GM19035 (cell line): ENCODE data around the gene PRPF19.
"Not testable (repeated sequence)": the region's sequence is repeated elsewhere in the genome, so short reads cannot be mapped to it uniquely, and the experiment has no call there.

Experiments used
- ATAC-seq: cut with Tn5 transposase; IDR thresholded peaks from one replicate; pipeline ENCODE4 v1.9.1; 2021; ENCODE audit not compliant: unreplicated experiment

PRPF19 gene

DNA sequence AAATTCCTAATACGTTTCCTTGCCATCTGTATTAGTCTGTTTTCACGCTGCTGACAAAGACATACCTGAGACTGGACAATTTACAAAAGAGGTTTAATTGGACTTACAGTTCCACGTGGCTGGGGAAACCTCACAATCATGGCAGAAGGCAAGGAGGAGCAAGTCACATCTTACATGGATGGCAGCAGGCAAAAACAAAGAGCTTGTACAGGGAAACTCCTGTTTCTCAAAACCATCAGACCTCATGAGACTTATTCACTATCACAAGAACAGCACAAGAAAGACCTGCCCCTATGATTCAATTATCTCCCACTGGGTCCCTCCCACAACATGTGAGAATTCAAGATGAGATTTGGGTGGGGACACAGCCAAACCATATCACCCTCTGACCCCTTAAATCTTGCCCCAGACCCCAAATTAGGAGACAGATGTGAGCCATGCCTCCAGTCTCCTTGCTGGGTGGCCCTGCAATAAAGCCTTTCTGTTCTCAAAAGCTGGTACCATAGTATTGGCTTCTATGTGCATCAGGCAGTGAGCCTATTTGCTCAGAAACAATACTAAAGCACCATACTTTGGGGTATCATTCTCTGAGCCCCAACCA, 3.4 kb upstream of the PRPF19 start:
- ATAC-seq = not testable (repeated sequence)

DNA sequence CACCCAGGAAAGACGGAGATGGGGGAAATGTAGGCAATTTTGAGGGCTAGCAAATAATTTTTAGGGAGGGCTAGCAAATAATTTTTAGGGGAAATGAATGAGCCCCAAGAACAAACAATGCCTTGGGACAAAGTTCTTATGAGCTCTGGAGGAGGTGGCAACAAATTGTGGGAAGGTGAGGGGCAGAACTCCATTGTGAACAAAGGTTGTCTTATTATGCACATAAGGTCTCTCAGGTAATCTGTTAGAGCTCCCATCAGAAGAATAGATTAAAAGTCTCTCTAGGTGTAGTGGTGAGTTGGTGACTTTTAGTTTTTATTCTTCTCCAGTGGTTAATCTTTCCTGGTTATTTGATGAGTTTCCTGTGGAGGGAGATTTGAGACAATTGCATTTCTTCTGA, 2.4 kb upstream of the PRPF19 start:
- no peak for ATAC-seq

DNA sequence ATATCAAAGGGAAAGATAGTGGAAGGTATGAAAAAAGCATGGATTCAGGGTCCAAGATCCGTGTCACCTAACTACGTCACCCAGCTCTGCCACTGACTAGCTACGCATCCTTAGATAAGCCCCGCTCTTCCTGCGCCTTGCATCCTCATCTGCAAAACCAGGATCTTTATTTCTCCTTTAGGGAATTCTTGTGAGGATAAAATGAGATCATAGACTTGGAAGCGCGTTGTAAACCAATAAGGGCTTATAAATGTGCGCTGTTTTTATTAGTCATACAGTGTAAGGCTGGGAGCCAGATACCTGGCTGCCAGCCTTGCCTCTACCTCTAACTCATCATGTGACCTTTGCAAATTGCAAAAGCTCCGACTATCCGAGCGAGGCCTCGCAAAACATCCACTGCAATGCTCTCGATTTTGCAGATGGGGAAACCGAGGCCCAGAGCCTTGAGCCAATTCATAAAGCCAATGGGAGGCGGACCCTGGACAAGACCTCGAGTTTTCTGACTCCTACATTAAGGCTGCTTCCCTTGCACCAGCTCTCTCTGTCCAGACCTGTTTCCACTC, 753 bp downstream of the PRPF19 start:
- no peak for ATAC-seq

DNA sequence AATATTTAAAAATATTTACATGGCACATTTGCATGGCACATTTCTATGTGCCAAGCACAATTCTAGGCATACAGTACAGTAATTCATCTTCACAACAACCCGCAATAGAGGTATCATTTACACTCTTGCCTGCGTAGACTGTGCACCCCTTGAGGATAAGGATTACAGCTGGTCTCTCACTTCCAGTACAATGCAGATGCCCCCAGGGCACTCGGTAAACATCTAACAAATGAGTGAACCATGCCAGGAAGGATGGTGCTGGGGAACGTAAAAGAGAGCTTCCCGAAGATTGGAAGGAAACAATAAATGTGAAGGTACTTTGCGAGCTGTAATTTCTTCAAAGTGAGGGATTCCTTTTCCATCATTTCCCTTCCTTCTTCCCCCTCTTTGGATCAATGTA, 1.3 kb downstream of the PRPF19 start:
- ATAC-seq = no peak

DNA sequence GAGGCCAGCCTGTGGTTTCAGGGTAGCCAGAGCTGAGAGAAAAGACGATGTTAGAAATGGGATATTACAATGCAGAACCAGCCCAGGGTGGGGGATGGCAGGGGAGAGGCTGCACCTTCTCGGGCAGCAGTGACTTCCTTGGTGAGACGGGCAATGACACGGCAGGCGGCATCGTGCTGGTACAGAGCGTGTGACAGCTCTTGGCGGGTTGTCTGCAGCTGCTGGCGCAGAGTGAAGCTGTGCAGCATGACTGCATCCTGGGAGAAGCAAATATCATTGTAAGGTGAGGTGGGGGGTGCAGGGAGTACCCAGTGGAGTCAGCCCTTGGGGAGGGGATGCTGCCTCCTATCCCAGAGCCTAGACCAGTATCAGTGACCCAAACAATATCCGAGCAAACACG, 3.8 kb downstream of the PRPF19 start:
- no peak for ATAC-seq

DNA sequence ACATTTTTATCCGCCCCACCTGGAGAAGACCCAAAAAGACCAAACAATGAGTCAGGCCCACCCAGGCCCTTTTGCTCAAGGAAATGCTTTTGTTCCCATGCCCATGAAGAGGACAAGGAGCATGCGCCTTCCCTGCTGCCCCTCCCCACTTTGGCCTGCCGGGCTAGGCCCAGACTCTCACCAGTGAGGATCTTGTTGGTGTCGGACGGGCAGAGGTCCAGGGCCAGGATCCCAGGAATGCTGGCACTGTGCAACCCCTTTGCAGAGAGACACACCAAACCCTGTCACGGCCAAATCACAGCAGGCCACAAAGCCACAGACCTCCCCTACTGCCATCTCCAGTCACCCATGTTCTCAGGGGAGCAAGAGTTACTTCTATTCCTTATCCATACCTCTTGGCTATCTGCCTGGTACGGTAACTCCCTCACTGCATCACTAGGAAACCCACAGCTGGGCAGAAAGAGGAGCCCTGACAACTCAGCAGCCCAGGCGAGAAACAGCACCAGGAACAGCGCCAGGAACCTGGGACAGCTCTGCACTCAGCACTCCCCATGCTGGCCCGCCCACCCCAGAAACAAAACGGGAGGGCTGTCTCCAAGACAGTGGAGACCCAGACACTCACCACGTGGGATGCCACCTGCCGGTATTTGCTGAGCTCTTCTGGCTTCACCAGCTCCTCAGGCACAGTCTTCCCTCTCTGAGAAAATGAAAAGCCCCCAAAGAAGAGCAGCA, 5.5 kb downstream of the PRPF19 start:
- ATAC-seq = no peak

DNA sequence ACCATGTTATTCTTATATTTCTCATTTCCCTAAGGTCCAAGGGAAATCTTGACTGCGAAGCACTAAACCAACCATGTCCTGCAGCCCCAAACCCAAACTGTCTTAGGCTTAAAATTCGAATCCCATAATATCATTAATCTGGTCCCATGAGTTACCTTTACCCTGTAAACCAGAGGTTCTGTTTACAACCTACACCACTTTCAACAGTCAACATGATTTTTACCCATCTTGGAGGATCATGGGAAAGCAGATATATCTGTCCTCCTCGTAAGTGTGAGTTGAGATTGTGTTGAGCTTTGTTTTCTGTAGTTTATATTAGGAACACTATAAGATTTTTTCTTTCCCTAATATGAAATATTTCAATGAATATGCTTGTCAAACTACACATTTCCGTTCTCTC, 6.4 kb downstream of the PRPF19 start:
- ATAC-seq = no peak

DNA sequence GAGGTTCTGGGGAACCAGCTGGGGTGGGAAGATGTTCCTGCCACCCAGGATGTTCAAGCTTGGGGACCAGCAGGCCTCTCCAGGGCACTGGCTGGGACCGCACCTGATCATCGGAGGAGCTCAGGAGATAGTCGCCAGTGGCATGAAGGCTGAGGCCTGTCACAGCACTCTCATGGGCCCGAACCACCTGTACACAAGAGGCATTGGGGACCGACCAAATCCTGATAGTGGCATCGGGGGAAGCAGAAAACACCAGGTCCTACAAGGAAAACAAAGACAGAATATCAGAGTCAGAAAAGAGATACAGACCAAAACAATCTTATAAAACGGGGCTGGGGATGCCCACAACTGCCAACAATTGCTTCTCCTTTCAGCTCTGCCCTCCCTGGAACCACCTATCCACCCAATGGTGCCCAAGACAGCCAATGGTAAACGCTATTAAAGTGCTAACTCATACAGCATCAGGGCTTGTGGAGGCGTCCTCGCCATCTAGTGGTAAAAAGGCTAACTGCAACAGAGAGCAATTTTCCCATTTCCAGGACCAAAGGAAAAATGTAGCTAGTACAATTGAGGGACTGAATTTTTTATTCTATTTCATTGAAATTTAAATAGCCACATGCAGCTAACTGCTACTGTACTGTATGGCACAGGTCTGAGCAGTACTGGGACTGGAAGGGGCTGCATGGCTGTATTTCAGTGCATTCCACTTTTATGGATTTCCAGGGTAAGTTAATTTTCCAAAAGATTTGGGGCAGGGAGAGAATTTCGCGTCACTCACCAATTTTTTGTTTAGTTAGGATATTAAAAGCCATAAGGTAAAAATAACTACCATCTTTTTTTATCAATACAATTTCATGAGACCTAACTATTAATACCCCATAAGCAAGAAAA, 7.1 kb downstream of the PRPF19 start:
- ATAC-seq = no peak

DNA sequence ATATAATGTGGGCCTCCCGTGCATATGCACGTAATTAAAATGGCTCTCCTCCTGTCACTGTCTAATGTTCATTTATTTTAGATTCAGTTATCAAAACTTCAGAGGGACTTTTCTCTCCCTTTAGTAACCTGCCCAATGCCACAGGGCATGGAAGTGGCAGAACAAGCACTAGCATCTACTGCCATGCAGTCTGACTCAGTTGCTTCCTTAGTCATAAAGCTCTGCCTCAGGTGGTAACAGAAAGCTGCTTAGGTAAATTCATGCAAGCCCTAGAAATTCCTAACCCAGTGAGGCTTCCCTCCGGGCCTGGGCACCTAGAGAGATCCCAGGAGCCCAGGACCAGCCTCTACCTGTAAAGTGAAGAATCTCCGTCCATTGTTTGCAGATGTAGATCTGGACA, 8.9 kb downstream of the PRPF19 start:
- ATAC-seq = no peak

DNA sequence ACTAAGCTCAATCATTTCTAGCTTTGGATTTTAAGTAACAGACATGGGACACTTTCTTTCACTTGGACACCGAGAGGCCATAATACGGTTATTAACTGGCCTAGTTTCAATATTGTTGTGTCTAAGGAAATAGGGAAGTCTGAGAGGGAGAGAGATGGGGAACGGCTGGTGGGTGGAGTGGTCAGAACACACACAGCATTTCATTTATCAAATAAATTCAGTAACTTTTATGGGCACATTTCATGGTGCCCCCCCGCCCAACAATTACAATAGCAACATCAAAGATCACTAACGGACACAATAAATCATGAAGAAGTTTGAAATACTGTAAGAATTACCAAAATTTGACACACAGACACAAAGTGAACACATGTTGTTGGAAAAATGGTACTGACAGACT, 10.7 kb downstream of the PRPF19 start:
- ATAC-seq = no peak

DNA sequence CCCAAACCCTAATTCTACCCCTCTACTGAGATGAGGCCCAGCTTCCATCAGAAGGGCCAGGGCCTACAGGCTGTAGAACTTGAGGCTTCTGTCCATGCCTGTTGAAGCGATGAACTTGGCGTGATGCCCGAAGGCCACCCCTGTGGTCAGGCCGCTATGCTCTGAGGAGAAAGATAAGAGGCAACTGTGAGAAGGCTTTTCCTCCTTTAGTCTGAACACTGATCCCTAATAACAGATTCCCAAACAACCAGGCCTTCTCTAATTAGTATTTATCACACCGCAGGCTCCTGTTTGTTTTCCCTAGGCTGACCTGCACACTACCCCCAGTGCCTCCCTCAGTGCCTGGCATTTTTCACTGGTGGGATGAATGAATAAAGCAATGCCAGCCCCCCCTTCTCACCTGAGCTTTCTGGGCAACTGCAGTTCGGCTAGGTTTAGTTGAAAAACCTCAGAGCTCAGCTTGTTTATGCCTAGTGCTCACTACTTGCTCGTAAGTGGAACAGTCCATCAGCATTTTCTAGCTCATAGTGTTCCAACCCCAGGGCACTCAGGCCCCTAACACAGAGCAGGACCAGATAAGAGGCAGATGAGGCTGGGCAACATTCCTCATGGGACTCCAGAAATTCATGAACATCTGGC, 15.2 kb downstream of the PRPF19 start:
- ATAC-seq = no peak

DNA sequence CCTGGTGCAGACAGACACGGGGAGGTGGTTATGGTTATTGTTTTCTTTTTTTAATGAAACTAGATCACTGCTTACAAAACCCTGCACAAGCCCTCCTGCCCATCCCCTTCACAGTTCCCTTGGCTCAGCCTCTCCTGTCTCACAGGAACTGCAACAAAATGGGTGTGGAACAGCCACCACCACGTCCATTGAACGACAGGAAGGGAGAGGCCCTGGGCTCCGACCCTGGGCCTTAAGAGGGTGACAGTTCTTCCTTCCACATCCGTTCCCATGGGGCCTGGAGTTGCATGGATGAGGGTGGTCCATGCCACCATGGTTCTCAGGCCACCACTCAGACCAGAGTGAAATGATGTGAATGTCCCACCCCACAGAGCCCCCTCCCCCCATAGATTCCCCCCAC, 15.7 kb downstream of the PRPF19 start:
- no peak for ATAC-seq

DNA sequence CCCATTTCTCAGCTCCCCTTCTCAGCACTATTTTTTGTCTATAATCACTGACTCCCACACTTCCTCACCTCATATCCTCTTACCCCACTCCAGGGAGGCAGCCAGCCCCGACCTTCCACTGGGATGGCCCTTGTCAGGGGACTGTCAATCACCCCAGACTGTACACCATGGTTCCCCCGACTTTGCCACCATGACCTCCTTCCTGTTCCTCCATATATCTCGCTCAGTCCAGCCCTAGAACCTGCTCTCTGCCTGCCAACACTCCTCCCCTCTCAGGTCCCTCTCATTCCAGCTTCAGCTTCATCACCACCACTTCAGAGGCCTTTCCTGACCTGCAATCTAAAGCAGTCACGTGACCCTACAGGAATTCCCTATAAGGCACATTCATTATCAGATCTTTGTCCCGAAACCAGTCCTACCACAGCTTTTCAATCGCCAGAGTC, 16.5 kb downstream of the PRPF19 start:
- ATAC-seq = no peak

DNA sequence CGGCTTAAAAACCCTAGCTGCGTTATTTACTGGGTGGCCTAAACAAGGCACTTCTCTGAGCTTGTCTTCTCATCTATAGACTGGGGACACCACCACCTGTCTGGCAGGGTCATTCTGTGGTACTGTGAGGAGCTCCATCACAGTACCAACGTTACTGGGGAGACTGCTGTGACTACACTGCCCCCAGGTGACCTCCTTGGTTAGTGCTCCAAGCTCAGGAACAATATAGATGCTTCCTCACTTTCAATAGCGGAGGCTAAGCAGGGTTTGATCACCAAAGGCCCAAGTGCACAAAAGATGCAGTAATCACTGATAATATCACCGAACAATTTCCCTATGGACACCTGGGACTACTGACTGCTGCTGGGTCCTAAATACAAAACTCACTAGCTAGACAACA, 18.8 kb downstream of the PRPF19 start:
- no peak for ATAC-seq

DNA sequence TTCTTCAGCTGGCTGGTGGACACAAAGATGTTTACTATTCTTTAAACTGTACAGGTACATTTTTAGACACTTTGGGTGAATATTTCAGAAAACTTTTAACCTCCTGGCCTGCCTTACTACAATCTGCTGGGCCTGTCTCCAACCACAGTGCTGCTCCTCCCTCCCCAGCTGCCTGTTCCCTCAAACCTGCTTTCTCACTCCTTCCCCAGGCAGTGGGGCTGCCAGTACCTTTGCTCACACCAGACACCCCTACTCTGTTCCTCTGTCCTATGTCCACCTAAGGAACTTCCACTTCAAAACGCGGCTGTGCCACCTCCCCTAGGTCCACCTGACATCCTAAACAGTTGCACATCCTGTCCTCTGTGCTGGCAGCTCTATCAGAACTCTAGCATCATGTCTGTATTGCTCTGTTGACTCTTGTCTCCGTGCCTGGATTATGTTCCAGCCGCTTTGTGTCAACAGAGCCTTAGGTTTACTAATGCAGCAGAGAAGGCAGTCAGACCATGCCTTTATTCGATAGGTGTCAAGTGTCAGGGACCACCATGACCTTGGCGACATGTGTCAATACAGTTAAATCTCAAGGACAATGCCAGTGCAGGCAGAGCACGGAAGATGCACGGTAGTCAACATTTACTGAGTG, 25.6 kb downstream of the PRPF19 start:
- ATAC-seq = no peak

DNA sequence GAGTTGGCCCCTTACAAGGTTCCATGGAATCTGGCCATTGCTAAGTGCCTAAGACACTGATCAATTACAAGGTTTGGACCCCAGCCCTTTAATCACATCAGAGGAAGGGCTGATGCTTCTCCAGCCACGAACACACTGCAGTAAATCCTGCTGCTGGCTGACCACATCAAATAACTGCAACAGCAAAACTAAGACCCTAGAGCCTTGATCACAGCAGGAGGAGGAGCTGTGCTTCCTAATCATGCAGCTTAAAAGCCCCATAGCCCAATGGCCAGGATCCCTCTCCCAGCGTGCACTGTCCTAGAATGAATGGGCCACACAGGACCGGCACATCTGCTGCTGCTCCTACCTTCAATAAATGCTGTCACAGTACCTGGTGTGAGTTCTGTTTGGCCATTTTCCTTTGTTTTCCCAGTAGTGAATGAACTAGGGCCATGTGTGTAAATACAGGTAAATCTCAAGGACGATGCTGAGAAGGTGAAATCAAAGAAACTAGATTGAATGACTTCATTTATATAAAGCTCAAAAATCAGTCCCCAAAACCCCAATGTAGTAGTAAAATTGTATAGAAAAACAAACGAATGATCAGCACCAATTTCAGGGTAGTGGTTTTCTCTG, 26.3 kb downstream of the PRPF19 start:
- no peak for ATAC-seq

DNA sequence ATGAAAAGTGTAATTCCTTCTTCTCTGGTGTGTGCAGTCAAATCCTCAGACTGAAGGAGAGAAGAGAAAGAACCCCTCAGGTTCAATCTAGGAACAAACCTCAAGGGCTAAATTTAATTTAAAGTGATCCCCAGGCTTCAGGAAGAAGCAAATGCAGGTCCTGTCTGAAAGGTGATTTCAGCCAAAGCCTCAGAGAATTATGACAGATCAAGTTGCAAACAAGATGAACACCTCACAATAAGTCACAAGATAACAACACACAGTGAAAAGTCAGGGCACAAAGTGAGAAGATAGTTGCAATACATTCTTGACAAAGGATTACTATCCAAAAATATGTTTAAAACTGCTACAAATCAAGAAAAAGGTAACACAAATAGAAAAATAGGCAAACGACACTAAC, 27.3 kb downstream of the PRPF19 start:
- no peak for ATAC-seq

DNA sequence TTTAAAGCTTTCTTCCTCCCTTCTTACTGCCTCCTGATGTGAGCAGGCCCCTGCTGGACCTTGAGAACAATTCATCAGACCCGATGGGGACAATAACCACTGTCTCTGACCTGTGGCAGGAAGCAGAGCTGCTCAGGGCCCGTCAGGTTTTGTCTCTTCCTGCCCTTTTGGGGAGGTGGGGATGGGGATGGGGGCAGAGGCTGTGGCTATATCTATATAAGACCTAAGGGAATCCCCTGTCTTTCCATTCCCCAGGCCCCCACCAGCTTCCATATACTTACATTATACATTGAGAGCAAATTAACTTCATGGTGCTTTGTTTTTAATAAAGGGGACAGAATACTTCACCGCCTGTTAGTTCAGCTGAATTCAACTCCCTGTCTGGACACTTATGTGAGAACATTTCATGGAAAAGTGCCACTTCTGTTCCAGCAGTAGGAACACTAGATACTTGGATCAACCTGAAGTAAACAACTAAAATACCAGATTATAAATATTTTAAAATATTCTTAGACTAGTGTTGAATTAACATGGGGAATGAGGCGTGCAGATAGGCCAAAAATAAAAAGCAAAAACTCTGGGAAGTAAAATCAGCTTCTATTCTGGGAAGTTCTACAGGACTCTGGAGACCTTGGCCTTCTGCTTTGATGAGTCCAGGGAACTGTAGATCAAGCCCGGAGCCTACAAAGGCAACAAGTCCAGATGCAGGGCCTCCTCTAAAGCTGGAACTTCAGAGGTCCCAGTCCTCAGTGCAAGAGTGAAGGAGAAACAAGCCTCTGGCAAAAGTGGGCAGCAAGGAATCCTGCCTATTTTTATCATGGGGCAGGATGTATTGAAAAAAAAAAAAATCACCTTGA, 27.9 kb downstream of the PRPF19 start:
- ATAC-seq = no peak

DNA sequence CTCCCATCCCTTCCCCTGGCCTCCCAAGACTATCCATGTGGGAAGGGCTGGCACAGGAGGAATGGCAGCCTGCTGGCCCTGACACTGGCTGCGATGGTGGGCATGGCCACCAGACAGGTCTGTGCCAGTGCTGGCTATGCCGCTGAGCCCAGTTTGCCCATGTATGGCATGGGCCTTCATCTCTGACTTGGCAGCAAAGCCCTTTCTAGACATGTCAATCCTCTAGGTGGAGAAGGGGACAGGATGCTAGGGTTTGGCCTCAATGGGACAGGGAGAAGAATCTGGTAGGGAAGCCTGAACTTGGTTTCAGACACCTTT, 30.3 kb downstream of the PRPF19 start:
- no peak for ATAC-seq
